Activated CD8-positive, alpha-beta T cell treated with anti-CD3 and anti-CD28 coated beads, Interleukin-2, amount 10 ng/mL, durations not matched to agents 7 days and 5 days (primary cell): ENCODE measurements around the gene FBXW5. TPM values are rescaled to one million over a fixed set of nuclear protein-coding genes. Genes with fewer than 3 reads are reported as not detected.

Experiments
- ATAC-seq: fragments of 150-1000 bp; cut with Tn5 transposase; one replicate; pipeline ENCODE4 v1.10.0; 2021; ENCODE audit warnings: moderate library complexity
- CTCF ChIA-PET: fragments of 350-600 bp; sonication (Branson Sonifier 250); formaldehyde crosslinking; loops from one replicate; lab custom pipeline; 2021; ENCODE audit warnings: antibody characterized with exemption; lab: Charles Lee
- POLR2A ChIA-PET: fragments of 350-600 bp; sonication (Branson Sonifier 250); formaldehyde crosslinking; loops from one replicate; lab custom pipeline; 2021; ENCODE audit warnings: antibody characterized with exemption; lab: Charles Lee
- DNase-seq: peaks from one replicate; pipeline ENCODE4 v3.0.0-alpha.2; 2020
- H3K27ac Mint-ChIP-seq: one replicate; pipeline ENCODE4 v1.8.0; 2021; ENCODE audit warnings: mild to moderate bottlenecking, mixed read lengths
- H3K27me3 Mint-ChIP-seq: one replicate; pipeline ENCODE4 v1.8.0; 2021; ENCODE audit warnings: low read depth, mixed read lengths
- H3K36me3 Mint-ChIP-seq: one replicate; pipeline ENCODE4 v1.8.0; 2021; ENCODE audit warnings: low read depth, mixed read lengths
- H3K4me1 Mint-ChIP-seq: one replicate; pipeline ENCODE4 v1.8.0; 2021; ENCODE audit warnings: low read depth, mixed read lengths
- H3K4me3 Mint-ChIP-seq: one replicate; pipeline ENCODE4 v1.8.0; 2021; ENCODE audit warnings: mild to moderate bottlenecking, mixed read lengths
- H3K9me3 Mint-ChIP-seq: one replicate; pipeline ENCODE4 v1.8.0; 2022; ENCODE audit warnings: mixed read lengths; ENCODE audit not compliant: insufficient read depth
- total RNA-seq, 2 experiments: library from RNA; stranded (reverse); gene quantifications; one replicate each; pipeline ENCODE4 v1.2.3, GENCODE V29; 2021

FBXW5 gene
- total RNA-seq, 2 experiments from 2014 or later: 103 to 104 TPM

- no peak for ATAC-seq
- Mint-ChIP-seq H3K27me3 (no peaks in the 10 kb centered on the region), H3K4me1 (peaks cover 36% of the 10 kb centered on the region), H3K36me3 (no peaks in the 10 kb centered on the region), H3K9me3 (no peaks in the 10 kb centered on the region), H3K4me3 (no peak overlapping the region), H3K27ac (peak overlapping the region; percentile 34)
- DNase-seq: no peak
- ChIA-PET CTCF (interaction anchor here (1.4 to 1.5 kb wide), 2 partner anchors 11 to 76 kb away, joined by 4 read pairs; no protein-coding TSS in a partner anchor), POLR2A (interaction anchor here (0.6 to 0.9 kb wide), 2 partner anchors 12 to 71 kb away, joined by 3 read pairs; no protein-coding TSS in a partner anchor)
Measured at GRCh38 chr9:136958898-136959850, 14.6 kb upstream of the FBXW5 start.

DNA sequence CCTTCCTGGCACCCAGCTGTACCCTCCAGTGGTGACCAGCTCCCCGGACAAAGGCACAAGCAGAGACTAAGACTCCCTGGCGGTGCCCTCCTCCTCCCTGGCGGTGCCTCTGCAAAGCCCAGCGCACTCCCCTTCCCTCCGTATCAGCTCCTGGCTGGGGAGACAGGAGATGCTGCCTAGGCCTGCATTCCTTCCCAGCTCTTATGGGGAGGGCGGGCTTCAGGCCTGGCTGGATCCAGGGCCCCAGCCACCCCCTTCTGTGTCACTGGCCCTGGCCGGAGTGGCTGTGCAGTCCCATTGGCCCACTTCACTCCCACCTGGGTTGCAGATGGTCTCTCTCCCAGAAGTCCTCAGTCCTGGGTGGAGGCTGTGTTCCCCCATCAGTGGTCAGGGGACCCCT lies 13.9 kb upstream of the FBXW5 start:
- H3K9me3 Mint-ChIP-seq: no peaks in the 10 kb centered on the region
- ATAC-seq (no peak), DNase-seq (no peak)
- no peaks in the 10 kb centered on the region for H3K36me3 Mint-ChIP-seq
- CTCF ChIA-PET: no interaction called here
- no peaks in the 10 kb centered on the region for H3K27me3 Mint-ChIP-seq
- H3K4me3 Mint-ChIP-seq: no peak overlapping the region
- H3K4me1 Mint-ChIP-seq: peaks cover 35% of the 10 kb centered on the region
- no peak overlapping the region for H3K27ac Mint-ChIP-seq
- POLR2A ChIA-PET: no interaction called here

DNA sequence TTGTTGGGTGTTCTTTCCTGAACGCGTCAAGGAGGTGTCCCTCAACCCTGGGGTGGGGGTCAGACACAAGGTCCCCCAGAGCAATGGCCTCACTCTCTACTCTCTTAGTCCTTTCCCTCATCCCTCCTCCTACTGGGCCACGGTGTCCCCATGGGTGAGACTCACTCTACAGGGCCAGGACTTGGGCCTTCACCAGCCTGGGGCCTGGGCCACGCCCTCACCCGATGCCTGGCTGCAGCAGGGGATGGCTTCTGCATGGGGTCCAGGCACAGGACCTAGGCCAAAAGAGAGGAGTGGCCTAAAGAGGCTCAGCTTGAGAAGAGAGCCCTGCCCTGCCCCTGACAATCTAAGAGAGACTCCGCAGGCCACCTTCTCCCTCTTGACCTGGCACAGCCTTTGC lies 13.4 kb upstream of the FBXW5 start:
- ChIA-PET CTCF (no interaction called here), POLR2A (no interaction called here)
- DNase-seq: no peak
- Mint-ChIP-seq H3K27me3 (no peaks in the 10 kb centered on the region), H3K27ac (peak overlapping the region; percentile 30), H3K4me1 (peaks cover 29% of the 10 kb centered on the region), H3K36me3 (no peaks in the 10 kb centered on the region), H3K9me3 (no peaks in the 10 kb centered on the region), H3K4me3 (no peak overlapping the region)
- no peak for ATAC-seq

GRCh38 chr9:136957461-136957860 lies 12.9 kb upstream of the FBXW5 start:
- Mint-ChIP-seq H3K36me3 (no peaks in the 10 kb centered on the region), H3K4me3 (no peak overlapping the region), H3K9me3 (no peaks in the 10 kb centered on the region), H3K27ac (no peak overlapping the region), H3K4me1 (peaks cover 25% of the 10 kb centered on the region), H3K27me3 (no peaks in the 10 kb centered on the region)
- no peak for DNase-seq
- no peak for ATAC-seq
- CTCF ChIA-PET: no interaction called here
- POLR2A ChIA-PET: no interaction called here

DNA sequence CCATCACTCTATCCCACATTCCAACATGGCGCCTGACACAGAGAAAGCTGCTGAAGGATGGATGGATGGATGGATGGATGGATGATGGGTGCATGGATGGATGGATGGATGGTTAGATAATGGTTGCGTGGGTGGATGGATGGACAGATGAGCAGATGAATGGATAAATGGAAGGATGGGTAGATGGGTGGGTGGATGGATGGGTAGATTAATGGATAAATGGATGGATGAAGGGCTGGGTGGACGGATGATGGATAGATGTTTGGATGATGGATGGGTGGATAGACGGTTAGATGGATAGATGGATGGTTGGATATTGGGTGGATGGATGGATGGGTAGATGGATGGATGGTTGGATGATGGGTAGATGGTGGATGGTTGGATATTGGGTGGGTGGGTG lies 12.1 kb upstream of the FBXW5 start:
- H3K9me3 Mint-ChIP-seq: no peaks in the 10 kb centered on the region
- ChIA-PET POLR2A (no interaction called here), CTCF (no interaction called here)
- peaks cover 22% of the 10 kb centered on the region for H3K4me1 Mint-ChIP-seq
- DNase-seq (no peak), ATAC-seq (no peak)
- H3K27me3 Mint-ChIP-seq: no peaks in the 10 kb centered on the region
- no peaks in the 10 kb centered on the region for H3K36me3 Mint-ChIP-seq
- no peak overlapping the region for H3K4me3 Mint-ChIP-seq
- no peak overlapping the region for H3K27ac Mint-ChIP-seq

GRCh38 chr9:136955943-136956335 lies 11.4 kb upstream of the FBXW5 start:
- ATAC-seq: no peak
- Mint-ChIP-seq H3K27ac (no peak overlapping the region), H3K36me3 (no peaks in the 10 kb centered on the region), H3K4me1 (peaks cover 21% of the 10 kb centered on the region), H3K4me3 (no peak overlapping the region), H3K9me3 (no peaks in the 10 kb centered on the region), H3K27me3 (no peaks in the 10 kb centered on the region)
- DNase-seq: no peak
- CTCF ChIA-PET: no interaction called here
- POLR2A ChIA-PET: no interaction called here

GRCh38 chr9:136955202-136955942 lies 10.8 kb upstream of the FBXW5 start:
- H3K36me3 Mint-ChIP-seq: no peaks in the 10 kb centered on the region
- no peak overlapping the region for H3K27ac Mint-ChIP-seq
- ATAC-seq: no peak
- no peak for DNase-seq
- no peaks in the 10 kb centered on the region for H3K27me3 Mint-ChIP-seq
- peaks cover 18% of the 10 kb centered on the region for H3K4me1 Mint-ChIP-seq
- H3K4me3 Mint-ChIP-seq: no peak overlapping the region
- CTCF ChIA-PET: no interaction called here
- POLR2A ChIA-PET: no interaction called here
- H3K9me3 Mint-ChIP-seq: no peaks in the 10 kb centered on the region

DNA sequence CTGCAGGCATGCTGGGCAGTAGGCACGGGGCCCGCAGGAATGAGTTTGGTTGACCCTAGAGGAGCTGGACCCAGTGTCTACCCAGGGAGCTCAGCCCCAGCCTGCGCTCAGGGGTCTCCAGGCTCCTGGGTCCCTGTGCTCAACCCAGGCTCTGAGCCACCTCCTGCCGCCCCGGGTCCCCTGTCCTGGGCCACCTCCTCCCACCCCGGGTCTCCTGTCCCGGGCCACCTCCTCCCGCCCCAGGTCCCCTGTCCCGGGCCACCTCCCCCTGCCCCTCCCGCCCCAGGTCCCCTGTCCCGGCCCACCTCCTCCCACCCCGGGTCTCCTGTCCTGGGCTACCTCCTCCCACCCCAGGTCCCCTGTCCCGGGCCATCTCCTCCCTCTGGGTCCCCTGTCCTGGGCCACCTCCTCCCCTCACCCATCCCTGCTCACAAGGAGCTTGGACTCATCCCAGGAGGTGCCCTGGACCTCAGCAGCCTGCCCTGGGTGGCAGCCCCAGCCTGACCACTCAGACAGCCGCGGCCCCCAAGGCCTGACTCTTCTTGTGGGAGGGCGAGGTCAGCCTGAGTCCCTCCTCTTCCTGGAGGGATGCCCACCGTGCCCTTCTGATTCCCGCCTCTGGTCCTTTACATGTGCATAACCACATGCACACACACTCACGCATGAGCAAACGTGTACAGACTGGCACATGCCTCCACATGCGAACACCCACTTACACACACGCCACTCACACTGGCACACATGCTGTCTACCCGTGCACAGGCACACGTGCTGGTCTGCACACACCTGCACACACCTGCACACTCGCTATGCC lies 9.9 kb upstream of the FBXW5 start:
- H3K4me1 Mint-ChIP-seq: peaks cover 9% of the 10 kb centered on the region
- no peaks in the 10 kb centered on the region for H3K9me3 Mint-ChIP-seq
- ATAC-seq (no peak), DNase-seq (no peak)
- no peak overlapping the region for H3K4me3 Mint-ChIP-seq
- no peaks in the 10 kb centered on the region for H3K36me3 Mint-ChIP-seq
- no peaks in the 10 kb centered on the region for H3K27me3 Mint-ChIP-seq
- peak overlapping the region; percentile 8 for H3K27ac Mint-ChIP-seq
- ChIA-PET POLR2A (no interaction called here), CTCF (no interaction called here)

- POLR2A ChIA-PET: no interaction called here
- H3K27ac Mint-ChIP-seq: no peak overlapping the region
Measured at GRCh38 chr9:136953771-136954269, 9.3 kb upstream of the FBXW5 start.

DNA sequence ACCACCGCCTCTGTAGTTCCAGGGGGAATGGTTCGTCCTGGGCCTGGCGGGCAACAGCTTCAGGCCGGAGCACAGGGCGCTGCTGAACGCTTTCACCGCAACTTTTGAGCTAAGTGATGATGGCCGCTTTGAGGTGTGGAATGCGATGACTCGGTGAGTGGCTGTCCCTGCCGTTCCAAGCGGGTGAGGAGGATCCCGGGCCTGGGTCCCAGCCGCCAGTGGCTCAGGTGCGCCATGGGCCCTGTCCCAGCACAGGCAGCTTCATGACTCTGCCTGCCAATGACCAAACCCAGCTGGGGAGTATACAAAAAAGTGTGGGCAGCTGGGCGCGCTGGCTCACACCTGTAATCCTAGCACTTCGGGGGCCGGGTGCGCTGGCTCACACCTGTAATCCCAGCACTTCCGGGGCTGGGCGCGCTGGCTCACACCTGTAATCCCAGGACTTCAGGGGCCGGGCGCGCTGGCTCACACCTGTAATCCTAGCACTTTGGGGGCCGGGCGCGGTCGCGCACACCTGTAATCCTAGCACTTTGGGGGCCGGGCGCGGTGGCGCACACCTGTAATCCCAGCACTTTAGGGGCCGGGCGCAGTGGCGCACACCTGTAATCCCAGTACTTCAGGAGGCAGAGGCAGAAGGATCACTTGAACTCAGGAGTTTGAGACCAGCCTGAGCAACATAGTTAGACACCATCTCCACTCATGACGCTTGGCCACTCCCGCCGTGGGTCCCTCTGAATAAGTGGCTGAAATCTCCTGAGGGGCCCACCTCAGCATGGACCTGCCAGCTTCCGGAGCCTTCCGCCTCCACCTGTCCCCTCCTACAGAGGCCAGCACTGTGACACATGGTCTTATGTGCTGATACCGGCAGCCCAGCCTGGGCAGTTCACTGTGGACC lies 8.6 kb upstream of the FBXW5 start:
- POLR2A ChIA-PET: no interaction called here
- Mint-ChIP-seq H3K9me3 (no peaks in the 10 kb centered on the region), H3K4me3 (no peak overlapping the region), H3K27me3 (no peaks in the 10 kb centered on the region), H3K27ac (no peak overlapping the region), H3K4me1 (peaks cover 9% of the 10 kb centered on the region), H3K36me3 (no peaks in the 10 kb centered on the region)
- DNase-seq: no peak
- CTCF ChIA-PET: interaction anchor here (1.1 kb wide), 1 partner anchor 83 kb away, joined by 3 read pairs; no protein-coding TSS in a partner anchor
- ATAC-seq: no peak

More at GRCh38 chr9:136953771-136954269, 9.3 kb upstream of the FBXW5 start:
- Mint-ChIP-seq H3K9me3 (no peaks in the 10 kb centered on the region), H3K4me1 (peaks cover 7% of the 10 kb centered on the region), H3K36me3 (no peaks in the 10 kb centered on the region), H3K27me3 (no peaks in the 10 kb centered on the region), H3K4me3 (no peak overlapping the region)
- CTCF ChIA-PET: no interaction called here
- DNase-seq (no peak), ATAC-seq (no peak)
